OCI-LY1 (cell line): ENCODE results near the gene KRTAP5-3.

Experiments used
- EZH2 ChIP-seq: fragments of 200-600 bp; sonication (generic), shearing (Covaris generic); IDR thresholded peaks from 2 replicates; pipeline ENCODE4 v1.8.0; 2017; ENCODE audit warnings: borderline replicate concordance, mixed run types, mild to moderate bottlenecking, antibody characterized with exemption, low read length, moderate library complexity, mixed read lengths
- TF ChIP-seq, protein P1 (sequence below): fragments of 200-600 bp; sonication (generic), shearing (Covaris generic); IDR thresholded peaks from 2 replicates; pipeline ENCODE4 v1.5.1; 2017; ENCODE audit warnings: mild to moderate bottlenecking, antibody characterized with exemption, low read length, moderate library complexity, mixed read lengths

DNA sequence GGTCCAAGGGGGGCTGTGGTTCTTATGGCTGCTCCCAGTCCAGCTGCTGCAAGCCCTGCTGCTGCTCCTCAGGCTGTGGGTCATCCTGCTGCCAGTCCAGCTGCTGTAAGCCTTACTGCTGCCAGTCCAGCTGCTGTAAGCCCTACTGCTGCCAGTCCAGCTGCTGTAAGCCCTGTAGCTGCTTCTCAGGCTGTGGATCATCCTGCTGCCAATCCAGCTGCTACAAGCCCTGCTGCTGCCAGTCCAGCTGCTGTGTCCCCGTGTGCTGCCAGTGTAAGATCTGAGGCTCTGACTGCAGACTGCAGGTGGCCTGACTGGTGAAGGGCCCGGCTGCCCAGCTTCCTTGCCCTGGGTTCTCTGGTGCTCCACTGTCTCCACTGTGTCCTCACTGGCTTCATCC, 22.0 kb upstream of the KRTAP5-3 start:
- TF ChIP-seq, protein P1, sequence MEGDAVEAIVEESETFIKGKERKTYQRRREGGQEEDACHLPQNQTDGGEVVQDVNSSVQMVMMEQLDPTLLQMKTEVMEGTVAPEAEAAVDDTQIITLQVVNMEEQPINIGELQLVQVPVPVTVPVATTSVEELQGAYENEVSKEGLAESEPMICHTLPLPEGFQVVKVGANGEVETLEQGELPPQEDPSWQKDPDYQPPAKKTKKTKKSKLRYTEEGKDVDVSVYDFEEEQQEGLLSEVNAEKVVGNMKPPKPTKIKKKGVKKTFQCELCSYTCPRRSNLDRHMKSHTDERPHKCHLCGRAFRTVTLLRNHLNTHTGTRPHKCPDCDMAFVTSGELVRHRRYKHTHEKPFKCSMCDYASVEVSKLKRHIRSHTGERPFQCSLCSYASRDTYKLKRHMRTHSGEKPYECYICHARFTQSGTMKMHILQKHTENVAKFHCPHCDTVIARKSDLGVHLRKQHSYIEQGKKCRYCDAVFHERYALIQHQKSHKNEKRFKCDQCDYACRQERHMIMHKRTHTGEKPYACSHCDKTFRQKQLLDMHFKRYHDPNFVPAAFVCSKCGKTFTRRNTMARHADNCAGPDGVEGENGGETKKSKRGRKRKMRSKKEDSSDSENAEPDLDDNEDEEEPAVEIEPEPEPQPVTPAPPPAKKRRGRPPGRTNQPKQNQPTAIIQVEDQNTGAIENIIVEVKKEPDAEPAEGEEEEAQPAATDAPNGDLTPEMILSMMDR = no peak
- TF ChIP-seq EZH2 = no peak
